Fibroblast of lung (primary cell): ENCODE results near the gene MALL.
"Not testable (repeated sequence)": the region's sequence is repeated elsewhere in the genome, so short reads cannot be mapped to it uniquely, and the experiment has no call there.

Source experiments
- CTCF ChIP-seq, 2 donors: IDR thresholded peaks in 1 of 2; conservative IDR thresholded peaks in 1 of 2; 1 replicate in 1 of 2; 2 replicates in 1 of 2; pipeline ENCODE4 v1.5.1; 2011 to 2012; ENCODE audit warnings: low read length in 2 of 2, control low read depth in 1 of 2, inconsistent platforms in 1 of 2, low read depth in 1 of 2, mild to moderate bottlenecking in 1 of 2
- EZH2 ChIP-seq: IDR thresholded peaks from 2 replicates; pipeline ENCODE4 v1.5.1; 2012; ENCODE audit warnings: low read length, control low read depth, mild to moderate bottlenecking; ENCODE audit errors: missing control alignments

GRCh38 chr2:110083757-110084156 lies 31.9 kb downstream of the MALL start:
- not testable (repeated sequence) for TF ChIP-seq CTCF (conservative IDR thresholded peaks at IDR 0.05 in 1 of 2, IDR thresholded peaks at IDR 0.05 in 1 of 2; ENCODE audit: low read depth in 1 of 2, low read length in 2 of 2); EZH2
